Skeletal muscle tissue (tissue), 4 donors: ENCODE data around the gene NBEAL2. TPM values are rescaled to one million over a fixed set of nuclear protein-coding genes. Genes with fewer than 3 reads are reported as not detected.
"Not testable (repeated sequence)": the region's sequence is repeated elsewhere in the genome, so short reads cannot be mapped to it uniquely, and the experiment has no call there.

Source experiments
- H3K27ac ChIP-seq: one replicate; pipeline ENCODE4 v1.7.0; 2013; ENCODE audit warnings: mild to moderate bottlenecking, low read depth, low read length, inconsistent platforms
- H3K27me3 ChIP-seq, 3 donors: one replicate each; pipeline ENCODE4 v1.7.0; 2013; ENCODE audit warnings: low read length in 3 of 3; ENCODE audit not compliant: control insufficient read depth in 3 of 3, insufficient read depth in 3 of 3
- H3K36me3 ChIP-seq, 3 donors: one replicate each; pipeline ENCODE4 v1.7.0; 2013; ENCODE audit warnings: low read length in 3 of 3; ENCODE audit not compliant: control insufficient read depth in 3 of 3, insufficient read depth in 3 of 3
- H3K4me1 ChIP-seq, 3 donors: one replicate each; pipeline ENCODE4 v1.7.0; 2013; ENCODE audit warnings: low read length in 3 of 3, mild to moderate bottlenecking in 3 of 3; ENCODE audit not compliant: control insufficient read depth in 3 of 3, insufficient read depth in 3 of 3
- H3K4me3 ChIP-seq, 3 donors: one replicate each; pipeline ENCODE4 v1.7.0; 2013; ENCODE audit warnings: low read length in 3 of 3
- H3K9ac ChIP-seq, 3 donors: one replicate each; pipeline ENCODE4 v1.7.0; 2013; ENCODE audit warnings: low read length in 3 of 3, mild to moderate bottlenecking in 3 of 3, moderate library complexity in 2 of 3, low read depth in 1 of 3
- H3K9me3 ChIP-seq, 3 donors: one replicate each; pipeline ENCODE4 v1.7.0; 2013; ENCODE audit warnings: low read length in 3 of 3; ENCODE audit not compliant: control insufficient read depth in 3 of 3
- total RNA-seq: library from RNA; depleted of rRNA; stranded (reverse); fragments of >200 nt; gene quantifications from one replicate; pipeline ENCODE4 v1.2.3, GENCODE V29; 2014
- donor health status: Osteomylitis.

Gene NBEAL2
- total RNA-seq, 1 donor from 2014 or later: 5.2 TPM

DNA sequence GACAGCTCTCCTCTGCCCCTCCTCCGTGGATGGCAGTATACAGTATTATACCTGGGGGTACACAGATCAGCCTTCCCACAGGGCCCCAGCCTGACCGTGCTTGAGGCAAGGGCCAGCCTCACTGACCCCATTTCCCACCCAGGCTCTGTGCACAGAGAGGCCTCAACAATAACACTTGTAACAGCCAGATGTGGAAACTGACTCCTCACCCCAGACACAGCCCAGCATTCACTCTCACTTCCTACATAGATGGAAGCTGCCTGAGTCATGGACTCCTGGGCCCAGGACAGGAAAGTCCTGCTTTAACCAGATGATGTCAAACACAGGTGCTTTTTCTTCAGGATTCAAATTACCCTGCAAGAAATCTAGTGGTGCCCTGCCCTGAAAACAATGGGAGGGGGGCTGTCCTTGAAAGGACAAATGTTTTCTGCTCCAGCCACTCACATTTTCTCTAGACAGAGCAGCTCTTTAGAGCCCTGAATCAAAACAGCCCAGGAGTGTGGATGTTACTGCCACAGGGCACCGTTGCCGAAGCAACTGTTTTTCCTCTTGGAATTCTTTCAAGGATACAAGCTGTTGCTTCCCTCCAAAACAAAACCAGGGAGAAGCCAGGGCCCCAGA lies 19.3 kb upstream of the NBEAL2 start:
- no peaks in the 10 kb centered on the region for H3K9me3 ChIP-seq
- H3K27ac ChIP-seq: peak overlapping the region; percentile 60
- peak overlapping the region in 2 of 3 donors; percentile 17 to 35 for H3K4me3 ChIP-seq
- H3K4me1 ChIP-seq: peaks cover 52 to 65% (median 61%) of the 10 kb centered on the region in 3 donors
- peak overlapping the region; percentile 22 to 62 (median 45) for H3K9ac ChIP-seq
- H3K27me3 ChIP-seq: no peaks in the 10 kb centered on the region
- peaks cover 0 to under 1% (median 0%) of the 10 kb centered on the region in 3 donors for H3K36me3 ChIP-seq

DNA sequence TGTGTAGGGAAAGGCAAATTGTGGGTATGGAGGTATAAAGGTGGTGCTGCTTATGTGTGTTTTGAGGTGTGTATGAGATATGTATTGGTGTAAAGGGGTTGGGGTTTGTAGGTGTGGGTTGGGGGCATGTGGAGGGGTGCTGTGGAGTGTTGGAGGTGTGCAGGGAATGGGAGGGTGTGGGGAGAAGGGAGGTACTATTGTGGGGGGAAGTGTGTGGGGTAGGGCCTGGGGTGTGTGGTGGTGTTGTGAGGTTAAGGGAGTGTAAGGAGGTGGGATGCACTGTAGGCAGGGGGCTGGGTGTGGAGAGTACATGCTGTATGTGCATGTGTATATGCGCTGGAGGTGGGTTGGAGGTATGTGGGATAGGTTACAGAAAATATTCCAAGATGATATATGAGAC lies 18.6 kb upstream of the NBEAL2 start:
- no peaks in the 10 kb centered on the region for H3K27me3 ChIP-seq
- peaks cover 51 to 65% (median 61%) of the 10 kb centered on the region in 3 donors for H3K4me1 ChIP-seq
- H3K9ac ChIP-seq: peak overlapping the region in 1 of 3 donors; percentile 62
- H3K4me3 ChIP-seq: no peak overlapping the region
- H3K9me3 ChIP-seq: no peaks in the 10 kb centered on the region
- H3K36me3 ChIP-seq: peaks cover under 1 to 7% (median 4%) of the 10 kb centered on the region in 3 donors
- peak overlapping the region; percentile 60 for H3K27ac ChIP-seq

- Histone ChIP-seq H3K36me3 (peaks cover 2 to 11% (median 6%) of the 10 kb centered on the region in 3 donors), H3K4me1 (peaks cover 58 to 65% (median 64%) of the 10 kb centered on the region in 3 donors), H3K9ac (no peak overlapping the region), H3K9me3 (no peaks in the 10 kb centered on the region), H3K27ac (no peak overlapping the region), H3K27me3 (no peaks in the 10 kb centered on the region), H3K4me3 (no peak overlapping the region)
These were observed 17.0 kb upstream of the NBEAL2 start for GRCh38 chr3:46962427-46962826.

GRCh38 chr3:46962990-46963389 lies 16.5 kb upstream of the NBEAL2 start:
- H3K9ac ChIP-seq: no peak overlapping the region
- no peaks in the 10 kb centered on the region for H3K27me3 ChIP-seq
- H3K4me1 ChIP-seq: peaks cover 59 to 70% (median 69%) of the 10 kb centered on the region in 3 donors
- no peak overlapping the region for H3K27ac ChIP-seq
- no peak overlapping the region for H3K4me3 ChIP-seq
- no peaks in the 10 kb centered on the region for H3K9me3 ChIP-seq
- peaks cover 2 to 11% (median 6%) of the 10 kb centered on the region in 3 donors for H3K36me3 ChIP-seq

- not testable (repeated sequence) for H3K27me3 ChIP-seq, H3K9ac ChIP-seq, H3K27ac ChIP-seq, H3K4me3 ChIP-seq, H3K9me3 ChIP-seq
- Histone ChIP-seq H3K4me1 (peaks cover 58 to 72% (median 69%) of the 10 kb centered on the region in 3 donors), H3K36me3 (peaks cover 2 to 11% (median 6%) of the 10 kb centered on the region in 3 donors)
These were observed 15.4 kb upstream of the NBEAL2 start for GRCh38 chr3:46964038-46964590.

DNA sequence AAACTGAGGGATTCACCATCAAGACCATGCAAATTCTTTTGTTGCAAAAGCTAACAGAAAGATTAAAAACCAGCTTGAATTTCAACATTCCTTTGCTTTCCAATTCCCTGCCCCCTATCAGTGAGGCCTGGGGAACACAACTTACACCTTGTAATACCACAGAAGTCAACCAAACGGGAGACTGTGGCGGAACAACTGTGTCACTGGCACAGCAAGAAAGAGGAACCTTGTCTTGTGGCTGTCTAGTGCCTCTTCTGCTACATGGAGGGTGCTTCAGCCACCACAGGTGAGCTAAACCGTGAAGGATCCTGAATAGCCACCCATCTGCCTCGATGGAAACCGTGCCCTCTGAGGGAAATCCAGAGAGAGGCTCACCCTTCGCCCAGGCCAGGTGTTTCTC lies 14.3 kb upstream of the NBEAL2 start:
- peaks cover 2 to 11% (median 6%) of the 10 kb centered on the region in 3 donors for H3K36me3 ChIP-seq
- peaks cover 57 to 72% (median 69%) of the 10 kb centered on the region in 3 donors for H3K4me1 ChIP-seq
- no peak overlapping the region for H3K4me3 ChIP-seq
- no peak overlapping the region for H3K27ac ChIP-seq
- H3K27me3 ChIP-seq: no peaks in the 10 kb centered on the region
- H3K9me3 ChIP-seq: no peaks in the 10 kb centered on the region
- H3K9ac ChIP-seq: peak overlapping the region in 1 of 3 donors; percentile 10

- Histone ChIP-seq H3K27me3 (no peaks in the 10 kb centered on the region), H3K9me3 (no peaks in the 10 kb centered on the region), H3K27ac (no peak overlapping the region), H3K4me1 (peaks cover 58 to 72% (median 69%) of the 10 kb centered on the region in 3 donors), H3K4me3 (no peak overlapping the region), H3K9ac (peak overlapping the region in 2 of 3 donors; percentile 10 to 57), H3K36me3 (peaks cover 2 to 11% (median 6%) of the 10 kb centered on the region in 3 donors)
These were observed 12.7 kb upstream of the NBEAL2 start for GRCh38 chr3:46966811-46967210.

DNA sequence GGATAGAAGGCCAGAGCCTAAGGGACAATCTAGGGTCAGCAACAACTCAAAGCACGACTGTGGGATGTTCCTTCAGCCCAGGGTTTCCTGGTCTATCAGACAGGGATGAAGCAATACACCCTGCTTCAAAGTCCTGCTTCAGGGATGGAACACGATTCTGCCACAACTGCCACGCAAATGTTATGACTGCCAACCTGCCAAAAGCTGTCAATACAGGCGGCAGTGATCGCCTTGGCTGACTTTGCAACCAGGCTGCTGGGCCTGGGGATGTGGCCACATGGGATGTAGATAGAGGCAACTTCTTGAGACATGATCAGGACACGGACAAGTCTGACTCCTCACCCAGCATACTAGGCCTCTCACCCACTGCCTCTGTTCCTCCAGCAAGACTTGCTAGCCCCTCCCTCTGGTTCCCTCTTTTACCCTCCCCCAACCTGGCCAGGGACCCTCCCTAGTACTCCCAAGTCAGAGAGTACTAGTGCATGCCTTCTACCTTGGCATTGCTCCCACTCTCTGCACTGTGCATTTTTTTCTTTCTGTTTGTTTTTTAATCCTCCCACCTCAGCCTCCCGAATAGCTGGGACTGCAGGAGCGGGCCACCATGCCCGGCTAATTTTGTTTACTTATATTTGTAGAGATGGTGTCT lies 10.6 kb upstream of the NBEAL2 start:
- H3K9me3 ChIP-seq: no peaks in the 10 kb centered on the region
- H3K4me3 ChIP-seq: peak overlapping the region in 1 of 3 donors; percentile 35
- no peak overlapping the region for H3K27ac ChIP-seq
- peak overlapping the region in 1 of 3 donors; percentile 40 for H3K9ac ChIP-seq
- peaks cover 64 to 73% (median 69%) of the 10 kb centered on the region in 3 donors for H3K4me1 ChIP-seq
- H3K36me3 ChIP-seq: peaks cover 2 to 11% (median 6%) of the 10 kb centered on the region in 3 donors
- H3K27me3 ChIP-seq: no peaks in the 10 kb centered on the region

DNA sequence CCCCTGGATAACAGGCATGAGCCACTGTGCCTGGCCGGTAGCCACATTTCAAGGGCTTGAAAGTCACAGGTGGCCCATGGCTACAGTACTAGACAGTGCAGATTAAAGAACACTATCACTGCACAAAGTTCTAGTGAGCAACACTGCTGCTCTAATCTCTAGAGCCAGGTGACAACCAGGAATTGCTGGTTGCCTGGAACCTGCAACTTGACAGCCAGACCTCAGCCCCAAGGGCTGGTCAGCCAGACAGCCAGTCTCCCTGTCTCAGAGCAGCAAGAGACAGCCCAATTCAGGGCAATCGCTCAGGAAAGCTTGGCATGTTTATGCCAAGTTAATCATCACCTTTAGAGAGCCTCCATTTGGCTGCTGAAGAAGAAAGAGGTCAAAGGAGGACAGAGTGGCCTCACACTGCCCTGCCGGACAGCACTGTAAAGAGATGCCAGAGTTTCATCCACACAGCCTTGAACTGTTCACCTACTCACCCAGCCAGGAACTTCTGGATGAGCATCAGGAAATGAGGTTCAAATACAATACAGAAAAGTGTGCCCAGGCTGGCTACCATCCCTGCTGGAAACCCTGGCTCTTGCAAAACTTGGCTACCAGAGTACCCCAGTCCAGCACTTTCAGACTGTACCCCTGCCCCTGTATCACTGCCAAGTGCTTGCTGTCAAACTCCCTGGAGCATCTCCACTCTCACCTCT lies 8.9 kb upstream of the NBEAL2 start:
- Histone ChIP-seq H3K9ac (peak overlapping the region in 2 of 3 donors; percentile 46 to 61), H3K27me3 (no peaks in the 10 kb centered on the region), H3K4me3 (peak overlapping the region in 2 of 3 donors; percentile 30 to 34), H3K36me3 (peaks cover 2 to 7% (median 4%) of the 10 kb centered on the region in 3 donors), H3K4me1 (peaks cover 68 to 77% (median 76%) of the 10 kb centered on the region in 3 donors), H3K27ac (peak overlapping the region; percentile 49), H3K9me3 (no peaks in the 10 kb centered on the region)
